ENCODE data around the gene TERT. TPM values are rescaled to one million over a fixed set of nuclear protein-coding genes. Genes with fewer than 3 reads are reported as not detected.

Gene TERT
- total RNA-seq, 3 donors from 2014 or later = under 0.01 TPM; not detected in 2

GRCh38 chr5:1253456-1254105, 41.3 kb downstream of the TERT start:
- no peak for DNase-seq (ENCODE audit: low spot score in 2 of 2)
- Histone ChIP-seq H3K27ac (no peak overlapping the region), H3K9me3 (no peaks in the 10 kb centered on the region), H3K36me3 (no peaks in the 10 kb centered on the region), H3K4me3 (no peak overlapping the region), H3K27me3 (peaks cover 0 to 29% of the 10 kb centered on the region in 2 donors), H3K4me1 (no peaks in the 10 kb centered on the region)
- intact Hi-C loops (cut with DNase I; ENCODE audit: low total_unique reads) = no loop called here
- TF ChIP-seq POLR2A (IDR thresholded peaks at IDR 0.05) (no peak), POLR2AphosphoS5 (IDR thresholded peaks at IDR 0.05) (no peak), CTCF (IDR thresholded peaks at IDR 0.05) (no peak)

GRCh38 chr5:1252681-1253080, 42.2 kb downstream of the TERT start:
- intact Hi-C loops (cut with DNase I; ENCODE audit: low total_unique reads) = no loop called here
- no peak for DNase-seq (ENCODE audit: low spot score in 2 of 2)

GRCh38 chr5:1251678-1252580, 42.9 kb downstream of the TERT start:
- intact Hi-C loops (cut with DNase I; ENCODE audit: low total_unique reads) = no loop called here
- TF ChIP-seq POLR2A (IDR thresholded peaks at IDR 0.05) = no peak
- no peak for TF ChIP-seq CTCF (IDR thresholded peaks at IDR 0.05)
- no peak for TF ChIP-seq POLR2AphosphoS5 (IDR thresholded peaks at IDR 0.05)
- Histone ChIP-seq H3K4me1 (no peaks in the 10 kb centered on the region), H3K4me3 (no peak overlapping the region), H3K27me3 (peaks cover 0 to 41% of the 10 kb centered on the region in 2 donors), H3K27ac (no peak overlapping the region), H3K9me3 (no peaks in the 10 kb centered on the region), H3K36me3 (no peaks in the 10 kb centered on the region)
- DNase-seq (ENCODE audit: low spot score in 2 of 2) = no peak

More at GRCh38 chr5:1252681-1253080, 42.2 kb downstream of the TERT start:
- Histone ChIP-seq H3K27ac (no peak overlapping the region), H3K4me3 (no peak overlapping the region), H3K36me3 (no peaks in the 10 kb centered on the region), H3K9me3 (no peaks in the 10 kb centered on the region), H3K27me3 (peaks cover 0 to 38% of the 10 kb centered on the region in 2 donors), H3K4me1 (no peaks in the 10 kb centered on the region)
- TF ChIP-seq CTCF (IDR thresholded peaks at IDR 0.05) (no peak), POLR2A (IDR thresholded peaks at IDR 0.05) (no peak), POLR2AphosphoS5 (IDR thresholded peaks at IDR 0.05) (no peak)

- no peak for TF ChIP-seq POLR2AphosphoS5 (IDR thresholded peaks at IDR 0.05)
- no peak for TF ChIP-seq CTCF (IDR thresholded peaks at IDR 0.05)
- TF ChIP-seq POLR2A (IDR thresholded peaks at IDR 0.05) = no peak
- H3K4me1 ChIP-seq = no peaks in the 10 kb centered on the region
- no peak overlapping the region for H3K27ac ChIP-seq
- no peaks in the 10 kb centered on the region for H3K9me3 ChIP-seq
- H3K36me3 ChIP-seq = no peaks in the 10 kb centered on the region
- DNase-seq (ENCODE audit: low spot score in 2 of 2) = no peak
- intact Hi-C loops (cut with DNase I; ENCODE audit: low total_unique reads) = no loop called here
- peaks cover 4 to 55% of the 10 kb centered on the region in 2 donors for H3K27me3 ChIP-seq
- H3K4me3 ChIP-seq = no peak overlapping the region
Observed at GRCh38 chr5:1249366-1250280, 45.2 kb downstream of the TERT start.

All from breast epithelium (tissue), 4 donors.